ENCODE results near the gene MAF.

GRCh38 chr16:79599256-79599836 is 1.2 kb downstream of the MAF start:
- TF ChIP-seq POLR2A (IDR thresholded peaks at IDR 0.05): no peak
- TF ChIP-seq, protein P1, sequence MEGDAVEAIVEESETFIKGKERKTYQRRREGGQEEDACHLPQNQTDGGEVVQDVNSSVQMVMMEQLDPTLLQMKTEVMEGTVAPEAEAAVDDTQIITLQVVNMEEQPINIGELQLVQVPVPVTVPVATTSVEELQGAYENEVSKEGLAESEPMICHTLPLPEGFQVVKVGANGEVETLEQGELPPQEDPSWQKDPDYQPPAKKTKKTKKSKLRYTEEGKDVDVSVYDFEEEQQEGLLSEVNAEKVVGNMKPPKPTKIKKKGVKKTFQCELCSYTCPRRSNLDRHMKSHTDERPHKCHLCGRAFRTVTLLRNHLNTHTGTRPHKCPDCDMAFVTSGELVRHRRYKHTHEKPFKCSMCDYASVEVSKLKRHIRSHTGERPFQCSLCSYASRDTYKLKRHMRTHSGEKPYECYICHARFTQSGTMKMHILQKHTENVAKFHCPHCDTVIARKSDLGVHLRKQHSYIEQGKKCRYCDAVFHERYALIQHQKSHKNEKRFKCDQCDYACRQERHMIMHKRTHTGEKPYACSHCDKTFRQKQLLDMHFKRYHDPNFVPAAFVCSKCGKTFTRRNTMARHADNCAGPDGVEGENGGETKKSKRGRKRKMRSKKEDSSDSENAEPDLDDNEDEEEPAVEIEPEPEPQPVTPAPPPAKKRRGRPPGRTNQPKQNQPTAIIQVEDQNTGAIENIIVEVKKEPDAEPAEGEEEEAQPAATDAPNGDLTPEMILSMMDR (IDR thresholded peaks at IDR 0.05): no peak

Data from body of pancreas (tissue), 4 donors.